Peyer's patch (tissue), 4 donors: ENCODE measurements around the gene LMO1.

Experiments used
- CTCF ChIP-seq, 6 experiments: fragments of 450-650 bp in 4 of 6; fragments of 200-600 bp in 2 of 6; sonication (generic) in 1 of 6; IDR thresholded peaks; one replicate each; pipeline ENCODE4 v1.5.1; 2017 to 2019; ENCODE audit warnings: antibody characterized with exemption in 6 of 6, mild to moderate bottlenecking in 3 of 6, moderate library complexity in 1 of 6
- POLR2A ChIP-seq, 2 donors: fragments of 450-650 bp; IDR thresholded peaks; one replicate each; pipeline ENCODE4 v1.5.1; 2017; ENCODE audit warnings: antibody characterized with exemption in 2 of 2, mild to moderate bottlenecking in 2 of 2, moderate library complexity in 2 of 2

GRCh38 chr11:8232849-8233606 lies 30.6 kb downstream of the LMO1 start:
- TF ChIP-seq CTCF (IDR thresholded peaks at IDR 0.05) = no peak
- no peak for TF ChIP-seq POLR2A (IDR thresholded peaks at IDR 0.05)
